IPS-20b (cell line): ENCODE data around the gene MED14.
"Not testable (repeated sequence)": the region's sequence is repeated elsewhere in the genome, so short reads cannot be mapped to it uniquely, and the experiment has no call there.

Experiments
- H3K27ac ChIP-seq: one replicate; pipeline ENCODE4 v1.5.1; 2013; ENCODE audit warnings: low read length
- H3K27me3 ChIP-seq: 2 replicates; pipeline ENCODE4 v1.6.1; 2013; ENCODE audit warnings: mild to moderate bottlenecking, low read length, inconsistent platforms; ENCODE audit not compliant: insufficient read depth
- H3K36me3 ChIP-seq: 2 replicates; pipeline ENCODE4 v1.6.1; 2013; ENCODE audit warnings: low read depth, mild to moderate bottlenecking, inconsistent platforms, low read length, moderate library complexity; ENCODE audit not compliant: insufficient read depth
- H3K4me1 ChIP-seq: 2 replicates; pipeline ENCODE4 v1.6.1; 2013; ENCODE audit warnings: mild to moderate bottlenecking, control low read depth, inconsistent platforms, low read length, moderate library complexity; ENCODE audit not compliant: insufficient read depth
- H3K4me3 ChIP-seq: 2 replicates; pipeline ENCODE4 v1.5.1; 2013; ENCODE audit warnings: mild to moderate bottlenecking, low read length, inconsistent platforms
- H3K9ac ChIP-seq: 2 replicates; pipeline ENCODE4 v1.6.1; 2013; ENCODE audit warnings: low read depth, mild to moderate bottlenecking, inconsistent platforms, low read length, moderate library complexity
- H3K9me3 ChIP-seq: 2 replicates; pipeline ENCODE4 v1.6.1; 2013; ENCODE audit warnings: mild to moderate bottlenecking, low read depth, low read length, inconsistent platforms; ENCODE audit not compliant: insufficient read depth

MED14 gene

GRCh38 chrX:40735325-40736169, at the start of gene MED14:
Gene MED14, minus strand, starts transcription at chrX:40735542. Its CDS starts 130 bp downstream, at chrX:40735412.
- H3K4me3 ChIP-seq = peak within 1 kb of the TSS; percentile 95
- H3K9me3 ChIP-seq = no peaks in the 10 kb centered on the region
- H3K27me3 ChIP-seq = no peaks in the 10 kb centered on the region
- H3K4me1 ChIP-seq = peaks cover 6% of the 10 kb centered on the region; the same call in 1 of the 2 replicates
- peak within 1 kb of the TSS; percentile 14 for H3K27ac ChIP-seq
- H3K9ac ChIP-seq = peak within 1 kb of the TSS; percentile 93
- H3K36me3 ChIP-seq = peaks cover 11% of the 10 kb centered on the region; the same call in 1 of the 2 replicates

- Histone ChIP-seq H3K4me1 (no peaks in the 10 kb centered on the region), H3K9ac (no peak overlapping the region), H3K4me3 (no peak overlapping the region), H3K36me3 (no peaks in the 10 kb centered on the region), H3K27ac (no peak overlapping the region), H3K27me3 (no peaks in the 10 kb centered on the region), H3K9me3 (no peaks in the 10 kb centered on the region)
Measured at GRCh38 chrX:40784516-40785151, 49.3 kb upstream of the MED14 start.

- H3K9ac ChIP-seq, H3K4me3 ChIP-seq, H3K9me3 ChIP-seq, H3K4me1 ChIP-seq, H3K36me3 ChIP-seq, H3K27ac ChIP-seq, H3K27me3 ChIP-seq: not testable (repeated sequence)
Measured at GRCh38 chrX:40782644-40783259, 47.4 kb upstream of the MED14 start.

- Histone ChIP-seq H3K9me3 (no peaks in the 10 kb centered on the region), H3K36me3 (no peaks in the 10 kb centered on the region), H3K4me1 (no peaks in the 10 kb centered on the region), H3K27ac (no peak overlapping the region), H3K27me3 (no peaks in the 10 kb centered on the region), H3K4me3 (no peak overlapping the region), H3K9ac (no peak overlapping the region)
Measured at GRCh38 chrX:40780951-40781350, 45.6 kb upstream of the MED14 start.

- no peak overlapping the region for H3K9ac ChIP-seq
- H3K36me3 ChIP-seq = no peaks in the 10 kb centered on the region
- no peak overlapping the region for H3K4me3 ChIP-seq
- H3K9me3 ChIP-seq = no peaks in the 10 kb centered on the region
- H3K4me1 ChIP-seq = no peaks in the 10 kb centered on the region
- no peaks in the 10 kb centered on the region for H3K27me3 ChIP-seq
- no peak overlapping the region for H3K27ac ChIP-seq
Measured at GRCh38 chrX:40780082-40780481, 44.7 kb upstream of the MED14 start.

GRCh38 chrX:40778861-40779575, 43.7 kb upstream of the MED14 start:
- no peak overlapping the region for H3K27ac ChIP-seq
- no peak overlapping the region for H3K9ac ChIP-seq
- H3K4me3 ChIP-seq = no peak overlapping the region
- no peaks in the 10 kb centered on the region for H3K4me1 ChIP-seq
- no peaks in the 10 kb centered on the region for H3K9me3 ChIP-seq
- H3K36me3 ChIP-seq = no peaks in the 10 kb centered on the region
- no peaks in the 10 kb centered on the region for H3K27me3 ChIP-seq

- H3K4me1 ChIP-seq = no peaks in the 10 kb centered on the region
- H3K9me3 ChIP-seq = no peaks in the 10 kb centered on the region
- no peak overlapping the region for H3K4me3 ChIP-seq
- no peak overlapping the region for H3K27ac ChIP-seq
- H3K27me3 ChIP-seq = no peaks in the 10 kb centered on the region
- H3K36me3 ChIP-seq = no peaks in the 10 kb centered on the region
- no peak overlapping the region for H3K9ac ChIP-seq
Measured at GRCh38 chrX:40773809-40774208, 38.5 kb upstream of the MED14 start.

GRCh38 chrX:40773188-40773587, 37.8 kb upstream of the MED14 start:
- Histone ChIP-seq H3K4me3 (no peak overlapping the region), H3K27ac (no peak overlapping the region), H3K27me3 (no peaks in the 10 kb centered on the region), H3K4me1 (no peaks in the 10 kb centered on the region), H3K9me3 (no peaks in the 10 kb centered on the region), H3K36me3 (no peaks in the 10 kb centered on the region), H3K9ac (no peak overlapping the region)

GRCh38 chrX:40772290-40772689, 36.9 kb upstream of the MED14 start:
- no peaks in the 10 kb centered on the region for H3K9me3 ChIP-seq
- H3K27ac ChIP-seq = no peak overlapping the region
- no peaks in the 10 kb centered on the region for H3K36me3 ChIP-seq
- H3K27me3 ChIP-seq = no peaks in the 10 kb centered on the region
- no peak overlapping the region for H3K9ac ChIP-seq
- no peaks in the 10 kb centered on the region for H3K4me1 ChIP-seq
- H3K4me3 ChIP-seq = no peak overlapping the region

GRCh38 chrX:40761762-40762161, 26.4 kb upstream of the MED14 start:
- Histone ChIP-seq H3K9ac (no peak overlapping the region), H3K27me3 (no peaks in the 10 kb centered on the region), H3K36me3 (no peaks in the 10 kb centered on the region), H3K9me3 (no peaks in the 10 kb centered on the region), H3K27ac (no peak overlapping the region), H3K4me1 (no peaks in the 10 kb centered on the region), H3K4me3 (no peak overlapping the region)

- H3K9me3 ChIP-seq = no peaks in the 10 kb centered on the region
- H3K4me1 ChIP-seq = no peaks in the 10 kb centered on the region
- H3K27me3 ChIP-seq = no peaks in the 10 kb centered on the region
- H3K27ac ChIP-seq = no peak overlapping the region
- H3K9ac ChIP-seq = no peak overlapping the region
- no peaks in the 10 kb centered on the region for H3K36me3 ChIP-seq
- H3K4me3 ChIP-seq = no peak overlapping the region
Measured at GRCh38 chrX:40759374-40759773, 24.0 kb upstream of the MED14 start.
